Smooth muscle cell (in vitro differentiated cells): ENCODE results near the gene ROBO2. TPM values are rescaled to one million over a fixed set of nuclear protein-coding genes. Genes with fewer than 3 reads are reported as not detected.
A peak's percentile ranks its signal among the peaks of the same experiment; 100 is the strongest.

Source experiments
- DNase-seq: peaks from one replicate; lab custom pipeline; 2025; ENCODE audit not compliant: unreplicated experiment; lab: John Stamatoyannopoulos, UW
- H2AFZ ChIP-seq: fragments of 200-600 bp; sonication (generic); 2 replicates; pipeline ENCODE4 v1.6.0; 2016; ENCODE audit warnings: antibody characterized with exemption, low read depth, mild to moderate bottlenecking
- H3F3A ChIP-seq: fragments of 200-600 bp; sonication (generic); 2 replicates; pipeline ENCODE4 v1.6.0; 2017; ENCODE audit warnings: antibody characterized with exemption, low read depth
- H3K27ac ChIP-seq: fragments of 200-600 bp; sonication (generic); 2 replicates; pipeline ENCODE4 v1.5.1; 2016; ENCODE audit warnings: low read depth, mild to moderate bottlenecking
- H3K27me3 ChIP-seq: fragments of 200-600 bp; sonication (generic); 2 replicates; pipeline ENCODE4 v1.6.1; 2016; ENCODE audit warnings: low read depth, mild to moderate bottlenecking
- H3K36me3 ChIP-seq: fragments of 200-600 bp; sonication (generic); 2 replicates; pipeline ENCODE4 v1.5.1; 2016; ENCODE audit warnings: low read depth
- H3K4me1 ChIP-seq: fragments of 200-600 bp; sonication (generic); 2 replicates; pipeline ENCODE4 v1.5.1; 2016; ENCODE audit warnings: low read depth
- H3K4me2 ChIP-seq: fragments of 200-600 bp; sonication (generic); 2 replicates; pipeline ENCODE4 v1.6.0; 2016; ENCODE audit warnings: mild to moderate bottlenecking
- H3K4me3 ChIP-seq: fragments of 200-600 bp; sonication (generic); 2 replicates; pipeline ENCODE4 v1.5.1; 2016; ENCODE audit warnings: mild to moderate bottlenecking
- H3K79me2 ChIP-seq: fragments of 200-600 bp; sonication (generic); 2 replicates; pipeline ENCODE4 v1.6.0; 2016; ENCODE audit warnings: low read depth, mild to moderate bottlenecking
- H3K9ac ChIP-seq: fragments of 200-600 bp; sonication (generic); 2 replicates; pipeline ENCODE4 v1.6.0; 2016; ENCODE audit warnings: low read depth
- H3K9me3 ChIP-seq: fragments of 200-600 bp; sonication (generic); replicated peaks from 2 replicates; pipeline ENCODE4 v1.5.1; 2016; ENCODE audit warnings: low read depth
- H4K20me1 ChIP-seq: fragments of 200-600 bp; sonication (generic); 2 replicates; pipeline ENCODE4 v1.6.0; 2016; ENCODE audit warnings: low read depth
- WGBS: methylation state at CpG from one replicate; pipeline ENCODE4 v1.1.7; 2016; ENCODE audit warnings: low lambda C conversion rate; 5-methylcytosine and 5-hydroxymethylcytosine counted together
- polyA plus RNA-seq: library from polyadenylated mRNA; unstranded; fragments of >200 nt; fragmentation: Nextera tagmentation; extraction: Ambion mirVana; gene quantifications from 2 replicates; pipeline ENCODE4 v1.2.1, GENCODE V29; 2016
- total RNA-seq: library from RNA; depleted of rRNA; stranded (reverse); fragments of >200 nt; gene quantifications from 2 replicates; pipeline ENCODE4 v1.2.3, GENCODE V29; 2014
- TF ChIP-seq, protein P1 (sequence below): fragments of 200-600 bp; sonication (generic); IDR thresholded peaks from 2 replicates; pipeline ENCODE4 v1.5.1; 2017; ENCODE audit warnings: borderline replicate concordance, mild to moderate bottlenecking, antibody characterized with exemption; ENCODE audit not compliant: insufficient read depth, poor library complexity, severe bottlenecking

ROBO2 gene
- total and polyA plus RNA-seq, 2 experiments from 2014 or later = 23.9 to 54.4 TPM

- TF ChIP-seq, protein P1, sequence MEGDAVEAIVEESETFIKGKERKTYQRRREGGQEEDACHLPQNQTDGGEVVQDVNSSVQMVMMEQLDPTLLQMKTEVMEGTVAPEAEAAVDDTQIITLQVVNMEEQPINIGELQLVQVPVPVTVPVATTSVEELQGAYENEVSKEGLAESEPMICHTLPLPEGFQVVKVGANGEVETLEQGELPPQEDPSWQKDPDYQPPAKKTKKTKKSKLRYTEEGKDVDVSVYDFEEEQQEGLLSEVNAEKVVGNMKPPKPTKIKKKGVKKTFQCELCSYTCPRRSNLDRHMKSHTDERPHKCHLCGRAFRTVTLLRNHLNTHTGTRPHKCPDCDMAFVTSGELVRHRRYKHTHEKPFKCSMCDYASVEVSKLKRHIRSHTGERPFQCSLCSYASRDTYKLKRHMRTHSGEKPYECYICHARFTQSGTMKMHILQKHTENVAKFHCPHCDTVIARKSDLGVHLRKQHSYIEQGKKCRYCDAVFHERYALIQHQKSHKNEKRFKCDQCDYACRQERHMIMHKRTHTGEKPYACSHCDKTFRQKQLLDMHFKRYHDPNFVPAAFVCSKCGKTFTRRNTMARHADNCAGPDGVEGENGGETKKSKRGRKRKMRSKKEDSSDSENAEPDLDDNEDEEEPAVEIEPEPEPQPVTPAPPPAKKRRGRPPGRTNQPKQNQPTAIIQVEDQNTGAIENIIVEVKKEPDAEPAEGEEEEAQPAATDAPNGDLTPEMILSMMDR = no peak
- no peaks in the 10 kb centered on the region for H3K27me3 ChIP-seq
- H3K36me3 ChIP-seq = no peaks in the 10 kb centered on the region
- H3K4me3 ChIP-seq = no peak overlapping the region
- H3K79me2 ChIP-seq = no peaks in the 10 kb centered on the region
- WGBS = 38% methylated on average over 6 of the region's 6 CpGs
- peak overlapping the region; percentile 36 for H3K4me2 ChIP-seq
- H2AFZ ChIP-seq = peak overlapping the region; percentile 30
- peaks cover 8% of the 10 kb centered on the region for H3F3A ChIP-seq
- H3K9ac ChIP-seq = no peak overlapping the region
- DNase-seq = no peak
- no peaks in the 10 kb centered on the region for H3K9me3 ChIP-seq
- no peaks in the 10 kb centered on the region for H4K20me1 ChIP-seq
- no peak overlapping the region for H3K27ac ChIP-seq
- H3K4me1 ChIP-seq = peaks cover 6% of the 10 kb centered on the region
Observed at GRCh38 chr3:77321646-77322045, 281.7 kb downstream of the ROBO2 start.

- H3K4me3 ChIP-seq = no peak overlapping the region
- H4K20me1 ChIP-seq = no peaks in the 10 kb centered on the region
- H3K4me1 ChIP-seq = peaks cover 6% of the 10 kb centered on the region
- H3K36me3 ChIP-seq = no peaks in the 10 kb centered on the region
- H3K27me3 ChIP-seq = no peaks in the 10 kb centered on the region
- H2AFZ ChIP-seq = no peak overlapping the region
- peaks cover 8% of the 10 kb centered on the region for H3F3A ChIP-seq
- no peak for DNase-seq
- H3K79me2 ChIP-seq = no peaks in the 10 kb centered on the region
- no peak overlapping the region for H3K27ac ChIP-seq
- H3K9me3 ChIP-seq = no peaks in the 10 kb centered on the region
- no peak overlapping the region for H3K4me2 ChIP-seq
- no peak overlapping the region for H3K9ac ChIP-seq
- TF ChIP-seq, protein P1 = no peak
Observed at GRCh38 chr3:77323626-77324025, 283.7 kb downstream of the ROBO2 start.

GRCh38 chr3:77324105-77324504 is 284.2 kb downstream of the ROBO2 start:
- Histone ChIP-seq H3K4me3 (no peak overlapping the region), H3K27ac (no peak overlapping the region), H2AFZ (no peak overlapping the region), H3K27me3 (no peaks in the 10 kb centered on the region), H3K9me3 (no peaks in the 10 kb centered on the region), H3K4me2 (no peak overlapping the region), H3K79me2 (no peaks in the 10 kb centered on the region), H3K9ac (no peak overlapping the region), H3K36me3 (no peaks in the 10 kb centered on the region), H3F3A (peaks cover 8% of the 10 kb centered on the region), H4K20me1 (no peaks in the 10 kb centered on the region), H3K4me1 (peaks cover 6% of the 10 kb centered on the region)
- no peak for DNase-seq
- TF ChIP-seq, protein P1 = no peak
- 93% methylated on average over 3 of the region's 3 CpGs for whole genome bisulfite sequencing

DNA sequence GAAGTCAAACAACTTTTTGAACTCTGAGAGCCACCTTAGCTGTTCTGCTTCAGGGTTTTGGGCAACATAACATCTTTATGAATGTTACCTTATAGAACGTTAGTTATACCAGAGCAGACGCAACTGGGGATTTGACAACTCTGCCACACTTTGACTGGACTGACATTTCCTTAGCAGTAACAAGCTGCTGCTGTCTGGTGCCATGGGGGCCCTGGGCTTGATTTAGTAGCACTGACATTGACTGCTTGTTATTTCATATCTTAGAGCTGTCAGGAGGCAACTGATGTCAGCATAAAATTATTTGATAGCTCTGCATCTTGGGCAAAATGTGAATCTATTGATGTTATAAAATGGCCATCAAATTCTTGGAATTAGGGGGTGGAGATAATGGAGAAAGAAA is 285.4 kb downstream of the ROBO2 start:
- Histone ChIP-seq H3F3A (peaks cover 8% of the 10 kb centered on the region), H3K79me2 (no peaks in the 10 kb centered on the region), H3K27me3 (no peaks in the 10 kb centered on the region), H3K4me2 (no peak overlapping the region), H3K36me3 (no peaks in the 10 kb centered on the region), H3K4me3 (no peak overlapping the region), H3K4me1 (peaks cover 6% of the 10 kb centered on the region), H3K27ac (no peak overlapping the region), H3K9ac (no peak overlapping the region), H2AFZ (no peak overlapping the region), H3K9me3 (no peaks in the 10 kb centered on the region), H4K20me1 (peaks cover 1% of the 10 kb centered on the region)
- DNase-seq = no peak
- WGBS = 90% methylated on average over 2 of the region's 2 CpGs
- TF ChIP-seq, protein P1 = no peak
